ENCODE measurements around the gene SYT1. TPM values are rescaled to one million over a fixed set of nuclear protein-coding genes. Genes with fewer than 3 reads are reported as not detected.

The SYT1 gene
- total and polyA plus RNA-seq, 2 experiments from 2014 or later: 48.7 to 51.7 TPM

DNA sequence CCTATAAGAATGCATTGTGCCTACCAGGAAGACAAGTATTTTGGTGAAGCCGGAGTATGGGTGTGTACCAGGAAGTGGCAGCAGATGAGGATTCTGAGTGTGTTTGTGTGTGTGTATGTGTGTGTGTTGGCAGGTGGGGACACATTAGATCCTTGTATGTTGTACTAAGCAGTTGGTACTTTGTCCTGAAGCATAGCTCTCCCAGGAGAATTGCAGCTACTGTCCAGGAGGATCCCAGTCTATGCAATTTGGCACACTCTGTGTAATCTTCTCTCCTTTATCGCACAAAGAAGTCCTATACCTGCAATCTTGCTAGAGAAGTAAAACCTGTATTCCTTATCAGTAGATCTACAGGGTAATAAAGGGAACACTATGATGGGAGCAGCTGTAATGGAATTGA, 549.7 kb downstream of the SYT1 start (continued):
- TF ChIP-seq STAT1 (IDR thresholded peaks at IDR 0.05; ENCODE audit: unreplicated experiment) (no peak), NANOG (IDR thresholded peaks at IDR 0.05; ENCODE audit: borderline replicate concordance) (no peak), ETS1 (IDR thresholded peaks at IDR 0.05) (no peak)
- TF ChIP-seq, protein P1, sequence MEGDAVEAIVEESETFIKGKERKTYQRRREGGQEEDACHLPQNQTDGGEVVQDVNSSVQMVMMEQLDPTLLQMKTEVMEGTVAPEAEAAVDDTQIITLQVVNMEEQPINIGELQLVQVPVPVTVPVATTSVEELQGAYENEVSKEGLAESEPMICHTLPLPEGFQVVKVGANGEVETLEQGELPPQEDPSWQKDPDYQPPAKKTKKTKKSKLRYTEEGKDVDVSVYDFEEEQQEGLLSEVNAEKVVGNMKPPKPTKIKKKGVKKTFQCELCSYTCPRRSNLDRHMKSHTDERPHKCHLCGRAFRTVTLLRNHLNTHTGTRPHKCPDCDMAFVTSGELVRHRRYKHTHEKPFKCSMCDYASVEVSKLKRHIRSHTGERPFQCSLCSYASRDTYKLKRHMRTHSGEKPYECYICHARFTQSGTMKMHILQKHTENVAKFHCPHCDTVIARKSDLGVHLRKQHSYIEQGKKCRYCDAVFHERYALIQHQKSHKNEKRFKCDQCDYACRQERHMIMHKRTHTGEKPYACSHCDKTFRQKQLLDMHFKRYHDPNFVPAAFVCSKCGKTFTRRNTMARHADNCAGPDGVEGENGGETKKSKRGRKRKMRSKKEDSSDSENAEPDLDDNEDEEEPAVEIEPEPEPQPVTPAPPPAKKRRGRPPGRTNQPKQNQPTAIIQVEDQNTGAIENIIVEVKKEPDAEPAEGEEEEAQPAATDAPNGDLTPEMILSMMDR (conservative IDR thresholded peaks at IDR 0.05; ENCODE audit: low read depth in 2 of 2): no peak

DNA sequence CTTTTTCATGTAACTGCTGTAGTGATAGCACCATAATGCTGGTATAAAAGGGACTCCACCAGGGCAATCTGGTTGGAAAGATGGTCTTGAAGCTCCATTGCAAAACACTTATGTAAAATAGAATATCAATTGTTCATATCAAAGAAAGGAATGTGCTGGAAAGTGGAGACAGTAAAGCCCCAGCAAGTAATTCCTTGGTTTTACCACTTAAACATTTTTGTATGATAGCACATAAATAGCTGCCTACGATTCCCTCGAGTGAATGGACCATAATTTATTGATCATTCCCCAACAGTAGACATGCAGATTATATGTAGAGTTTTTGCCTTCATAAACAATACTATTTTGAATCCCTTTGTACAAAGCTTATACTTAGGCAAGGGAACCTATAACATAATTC, 550.7 kb downstream of the SYT1 start:
- H3K27ac ChIP-seq (ENCODE audit: low read depth): peak overlapping the region; percentile 75
- H3K27me3 ChIP-seq (ENCODE audit: insufficient read depth): no peaks in the 10 kb centered on the region
- H3F3A ChIP-seq (replicated peaks; ENCODE audit: low read depth): no peaks in the 10 kb centered on the region
- Mint-ChIP-seq H3K27ac (peak overlapping the region; percentile 95), H3K27me3 (ENCODE audit: insufficient read depth, low read depth, poor library complexity) (no peaks in the 10 kb centered on the region), H3K4me3 (no peak overlapping the region), H3K9me3 (no peaks in the 10 kb centered on the region), H3K4me1 (peaks cover 44% of the 10 kb centered on the region), H3K36me3 (ENCODE audit: low read depth) (no peaks in the 10 kb centered on the region)
- DNase-seq (ENCODE audit: low spot score): no peak
- H3K4me3 ChIP-seq: no peak overlapping the region
- no peaks in the 10 kb centered on the region for H4K20me1 ChIP-seq (replicated peaks; ENCODE audit: insufficient read depth)
- no peaks in the 10 kb centered on the region for H3K9me2 ChIP-seq (ENCODE audit: insufficient read depth)
- ATAC-seq: no peak
- no peaks in the 10 kb centered on the region for H3K36me3 ChIP-seq (ENCODE audit: insufficient read depth)
- no peak overlapping the region for H2AFZ ChIP-seq
- H3K4me2 ChIP-seq: peak overlapping the region; percentile 22
- H3K4me1 ChIP-seq (ENCODE audit: insufficient read depth): peaks cover 31% of the 10 kb centered on the region
- no peaks in the 10 kb centered on the region for H3K79me2 ChIP-seq (replicated peaks; ENCODE audit: insufficient read depth)
- TF ChIP-seq, protein P1 (conservative IDR thresholded peaks at IDR 0.05; ENCODE audit: low read depth in 2 of 2): no peak
- TF ChIP-seq EZH2phosphoT487 (IDR thresholded peaks at IDR 0.05; ENCODE audit: unreplicated experiment): no peak
- no peak for TF ChIP-seq ZNF462 (CRISPR knock-in tag; IDR thresholded peaks at IDR 0.05)
- TF ChIP-seq EZH2 (IDR thresholded peaks at IDR 0.05; ENCODE audit: low read depth, unreplicated experiment): no peak
- TF ChIP-seq NANOG (IDR thresholded peaks at IDR 0.05; ENCODE audit: borderline replicate concordance): no peak
- TF ChIP-seq ZNF331 (CRISPR knock-in tag; IDR thresholded peaks at IDR 0.05; ENCODE audit: low read depth): no peak
- TF ChIP-seq STAT1 (IDR thresholded peaks at IDR 0.05; ENCODE audit: unreplicated experiment): no peak
- no peak for TF ChIP-seq POLR2AphosphoS5 (IDR thresholded peaks at IDR 0.05; ENCODE audit: low read depth)
- no peak for TF ChIP-seq ETS1 (IDR thresholded peaks at IDR 0.05)
